Measurements from ENCODE around the gene NOTCH3.

The NOTCH3 gene

DNA sequence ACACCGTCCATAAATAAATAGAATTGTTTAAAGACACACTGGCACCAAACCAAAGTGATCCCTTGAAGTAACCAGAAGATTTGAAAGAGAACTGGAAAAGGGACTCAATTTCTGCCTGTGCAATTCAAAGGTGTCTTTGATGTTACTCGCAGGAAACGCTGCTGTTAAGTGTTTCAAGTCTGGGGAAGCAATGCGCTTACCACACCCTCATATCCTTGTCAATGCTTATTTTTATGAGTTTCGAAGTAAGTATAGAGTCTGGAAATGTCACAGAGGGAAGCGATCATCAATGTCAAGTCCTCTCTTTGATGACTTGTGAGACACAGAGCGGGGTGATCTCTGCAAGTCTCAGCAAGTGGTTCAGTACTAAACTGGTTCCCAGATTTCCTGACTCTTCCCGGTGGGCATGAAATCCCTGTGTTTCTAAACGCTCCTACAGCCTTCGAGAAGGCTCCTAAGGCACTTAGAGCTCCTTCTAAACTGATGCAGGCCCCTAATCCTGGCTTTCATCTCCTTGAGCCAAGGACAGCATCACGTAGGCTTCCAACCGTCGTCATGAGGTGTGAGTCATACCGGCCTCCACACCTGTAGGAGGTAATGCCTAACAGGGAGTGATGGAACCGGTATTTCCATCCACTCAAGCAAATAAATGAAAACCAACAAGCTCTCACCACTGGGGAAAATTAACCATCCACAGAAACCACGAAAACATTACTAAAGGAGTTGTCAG lies 70.8 kb downstream of the NOTCH3 start:
- FAIRE-seq (no peak), DNase-seq (ENCODE audit: extremely low spot score, insufficient read length, low read depth) (no peak)

DNA sequence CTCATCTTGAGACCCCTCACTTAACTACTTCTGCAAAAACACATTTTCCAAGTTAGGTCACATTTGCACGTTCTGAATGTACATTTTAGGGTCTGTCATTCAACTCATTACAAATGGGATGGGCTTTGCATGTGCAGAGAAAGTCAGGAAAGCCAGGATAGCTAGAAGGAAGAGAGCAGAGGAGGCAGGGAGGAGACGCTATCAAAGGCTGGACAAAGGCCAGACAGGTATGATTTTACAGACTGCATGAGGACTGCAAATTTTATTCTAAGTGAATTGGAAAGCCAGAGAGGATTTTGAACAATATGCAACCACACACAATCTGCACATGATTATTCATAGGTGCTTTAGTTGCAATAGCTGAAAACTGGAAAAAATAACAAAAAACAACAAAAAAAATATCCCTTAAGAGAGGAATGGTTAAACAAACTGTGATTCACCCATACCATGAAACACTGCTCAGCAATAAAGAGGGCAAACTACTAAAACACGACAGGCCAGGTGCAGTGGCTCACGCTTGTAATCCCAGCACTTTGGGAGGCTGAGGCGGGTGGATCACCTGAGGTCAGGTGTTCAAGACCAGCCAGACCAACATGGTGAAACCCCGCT lies 72.5 kb downstream of the NOTCH3 start:
- no peak for DNase-seq (ENCODE audit: extremely low spot score, insufficient read length, low read depth)
- no peak for FAIRE-seq

GRCh38 chr19:15126131-15126910 lies 74.5 kb downstream of the NOTCH3 start:
- no peak for DNase-seq (ENCODE audit: extremely low spot score, insufficient read length, low read depth)
- FAIRE-seq, result no peak

- peak; percentile 98 for FAIRE-seq
- peak; percentile 98 for DNase-seq (ENCODE audit: extremely low spot score, insufficient read length, low read depth)
These were observed 75.3 kb downstream of the NOTCH3 start for GRCh38 chr19:15125232-15126067.

DNA sequence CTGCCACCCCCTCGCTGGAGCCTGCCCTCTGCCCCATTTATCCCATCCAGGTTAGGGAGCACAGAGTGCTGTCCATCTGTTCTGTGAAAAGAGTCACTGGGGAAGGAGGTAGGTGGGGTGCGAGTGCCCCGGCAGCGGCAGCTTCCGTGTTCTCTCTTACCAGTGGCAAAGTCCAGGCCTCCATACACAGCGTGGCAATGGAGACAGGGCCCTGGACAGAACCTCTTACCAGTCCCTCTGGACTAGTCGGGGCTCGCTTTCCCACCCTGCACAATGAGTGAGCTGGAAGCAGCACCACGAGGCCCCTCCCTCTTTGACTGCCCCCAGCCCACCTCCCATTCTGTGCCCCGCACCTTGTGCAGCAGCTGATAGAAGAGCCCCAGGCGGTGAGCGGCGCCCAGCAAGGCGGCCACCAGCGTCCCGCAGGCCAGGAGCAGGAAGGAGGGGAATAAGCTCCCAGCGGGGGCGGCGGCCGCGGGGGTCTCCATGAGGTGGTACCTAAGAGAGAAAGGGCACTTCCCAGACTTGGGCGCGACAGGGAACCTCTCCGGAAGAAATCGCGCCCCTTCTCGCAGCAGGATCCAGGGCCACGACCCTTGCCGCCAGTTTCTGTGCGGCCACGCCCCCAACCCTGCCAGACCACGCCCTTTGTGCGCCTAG lies 76.1 kb downstream of the NOTCH3 start:
- FAIRE-seq (no peak), DNase-seq (ENCODE audit: extremely low spot score, insufficient read length, low read depth) (no peak)

DNA sequence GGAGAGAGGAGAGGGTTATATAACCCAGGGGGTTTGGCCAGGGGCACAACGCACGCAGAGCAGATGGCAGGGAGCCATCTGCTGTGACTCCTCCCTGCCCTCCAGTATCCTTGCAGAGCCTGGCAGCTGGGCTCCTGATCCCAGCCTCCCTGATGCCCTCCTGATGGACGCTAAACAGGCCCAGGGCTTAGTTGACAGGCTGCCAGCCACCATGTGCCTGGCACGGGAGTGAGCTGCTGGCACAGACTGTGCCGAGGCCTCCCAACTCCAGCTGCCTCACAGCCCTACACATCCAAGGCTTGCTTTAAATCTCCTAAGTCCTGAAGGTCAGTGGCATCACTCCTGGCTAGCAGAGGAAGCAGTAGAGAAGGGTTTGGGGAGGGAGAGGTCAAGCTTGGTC lies 76.9 kb downstream of the NOTCH3 start:
- DNase-seq (ENCODE audit: extremely low spot score, insufficient read length, low read depth), result no peak
- no peak for FAIRE-seq

- DNase-seq (ENCODE audit: extremely low spot score, insufficient read length, low read depth), result no peak
- no peak for FAIRE-seq
These were observed 77.5 kb downstream of the NOTCH3 start for GRCh38 chr19:15123031-15123890.

GRCh38 chr19:15122331-15123030 lies 78.3 kb downstream of the NOTCH3 start:
- DNase-seq (ENCODE audit: extremely low spot score, insufficient read length, low read depth) (no peak), FAIRE-seq (no peak)

- DNase-seq (ENCODE audit: extremely low spot score, insufficient read length, low read depth), result no peak
- FAIRE-seq, result no peak
These were observed 80.4 kb downstream of the NOTCH3 start for GRCh38 chr19:15120135-15121026.

- no peak for FAIRE-seq
- DNase-seq (ENCODE audit: extremely low spot score, insufficient read length, low read depth), result no peak
These were observed 81.9 kb downstream of the NOTCH3 start for GRCh38 chr19:15118789-15119494.

DNA sequence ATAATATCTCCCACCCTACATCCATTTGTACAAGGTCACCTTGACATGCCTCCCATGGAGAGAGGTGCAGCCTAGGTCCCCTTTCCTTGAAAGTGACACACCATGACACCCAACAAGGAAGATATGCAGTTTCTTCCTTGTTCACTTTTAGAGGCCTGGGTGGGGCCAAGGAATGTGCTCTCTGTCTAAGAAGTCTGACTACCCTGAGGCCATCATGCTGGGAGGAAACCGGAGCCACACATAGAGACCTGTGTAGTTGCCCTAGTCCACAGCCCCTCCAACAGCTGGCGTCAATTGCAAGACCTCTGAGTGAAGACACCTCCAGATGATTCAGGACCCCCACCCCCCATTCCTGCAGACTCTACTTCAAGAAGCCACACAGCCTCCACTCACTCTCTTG lies 82.5 kb downstream of the NOTCH3 start:
- DNase-seq (ENCODE audit: extremely low spot score, insufficient read length, low read depth), result no peak
- no peak for FAIRE-seq

- no peak for FAIRE-seq
- DNase-seq (ENCODE audit: extremely low spot score, insufficient read length, low read depth), result no peak
These were observed 83.9 kb downstream of the NOTCH3 start for GRCh38 chr19:15116856-15117255.

GRCh38 chr19:15115762-15116615 lies 84.8 kb downstream of the NOTCH3 start:
- DNase-seq (ENCODE audit: extremely low spot score, insufficient read length, low read depth), result no peak
- FAIRE-seq, result no peak

DNA sequence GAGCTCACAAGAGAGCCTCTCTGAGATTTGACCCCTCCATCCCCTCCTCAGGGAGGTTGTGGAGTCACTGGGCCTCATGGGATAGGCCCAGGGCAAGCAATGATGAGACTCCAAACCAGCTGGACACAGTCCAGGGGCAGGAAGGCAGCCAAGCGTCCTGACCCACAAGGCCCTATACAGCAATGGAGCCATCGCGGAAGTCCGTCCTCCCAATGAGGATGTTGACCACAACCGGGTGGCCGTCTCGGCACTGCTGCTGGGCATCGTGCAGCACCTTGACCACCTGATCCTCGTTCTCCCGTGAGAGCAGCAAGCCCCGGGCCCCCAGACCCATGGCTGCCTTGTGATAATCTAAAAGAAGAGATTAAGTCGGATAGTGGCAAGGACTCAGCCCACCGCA lies 85.7 kb downstream of the NOTCH3 start:
- no peak for DNase-seq (ENCODE audit: extremely low spot score, insufficient read length, low read depth)
- FAIRE-seq, result no peak

- DNase-seq (ENCODE audit: extremely low spot score, insufficient read length, low read depth) (no peak), FAIRE-seq (no peak)
These were observed 86.6 kb downstream of the NOTCH3 start for GRCh38 chr19:15114153-15114540.

All from GM18507 (cell line).